CD14-positive monocyte (primary cell): Measurements from ENCODE around the gene CLEC4M. TPM values are rescaled to one million over a fixed set of nuclear protein-coding genes. Genes with fewer than 3 reads are reported as not detected.

Source experiments
- DNase-seq, 3 donors: peaks; one replicate each; pipeline ENCODE4 v3.0.0-alpha.2; 2011 to 2022
- H2AFZ ChIP-seq: 2 replicates; pipeline ENCODE4 v1.6.0; 2012; ENCODE audit warnings: mild to moderate bottlenecking, low read depth, low read length, inconsistent platforms; ENCODE audit not compliant: insufficient read depth, poor library complexity, severe bottlenecking
- H3K27ac ChIP-seq, 2 donors: 1 replicate in 1 of 2; 2 replicates in 1 of 2; pipeline ENCODE4 v1.5.1; 2012 to 2013; ENCODE audit warnings: low read length in 2 of 2, control low read depth in 1 of 2, inconsistent platforms in 1 of 2, low read depth in 1 of 2, mild to moderate bottlenecking in 1 of 2
- H3K27me3 ChIP-seq, 2 donors: one replicate each; pipeline versions ENCODE4 v1.6.0 to v1.6.1; 2011 to 2013; ENCODE audit warnings: low read length in 2 of 2; ENCODE audit not compliant: control insufficient read depth in 2 of 2, insufficient read depth in 2 of 2
- H3K36me3 ChIP-seq, 2 donors: replicated peaks in 1 of 2; 1 replicate in 1 of 2; 2 replicates in 1 of 2; pipeline versions ENCODE4 v1.5.1 to v1.6.1; 2012 to 2013; ENCODE audit warnings: low read length in 2 of 2, control low read depth in 1 of 2, inconsistent platforms in 1 of 2, mild to moderate bottlenecking in 1 of 2; ENCODE audit not compliant: insufficient read depth in 2 of 2, control insufficient read depth in 1 of 2
- H3K4me1 ChIP-seq, 2 donors: 1 replicate in 1 of 2; 2 replicates in 1 of 2; pipeline versions ENCODE4 v1.5.1 to v1.6.1; 2012 to 2013; ENCODE audit warnings: low read length in 2 of 2, control low read depth in 1 of 2, inconsistent platforms in 1 of 2, mild to moderate bottlenecking in 1 of 2, moderate library complexity in 1 of 2; ENCODE audit not compliant: insufficient read depth in 2 of 2, control insufficient read depth in 1 of 2
- H3K4me2 ChIP-seq: replicated peaks from 2 replicates; pipeline ENCODE3; 2012; ENCODE audit warnings: low read length, moderate library complexity, mild to moderate bottlenecking; ENCODE audit not compliant: poor library complexity, severe bottlenecking; ENCODE audit errors: extremely low read depth
- H3K4me3 ChIP-seq, 3 experiments: fragments of 200-600 bp in 1 of 3; sonication (generic) in 1 of 3; replicated peaks in 1 of 3; 1 replicate in 2 of 3; 2 replicates in 1 of 3; pipeline ENCODE4 v1.5.1; 2011 to 2013; ENCODE audit warnings: low read length in 3 of 3, mild to moderate bottlenecking in 3 of 3, control low read depth in 2 of 3, low read depth in 2 of 3, inconsistent platforms in 1 of 3, moderate library complexity in 1 of 3
- H3K79me2 ChIP-seq: 2 replicates; pipeline ENCODE4 v1.6.0; 2012; ENCODE audit warnings: mild to moderate bottlenecking, control low read depth, inconsistent platforms, low read length, moderate library complexity; ENCODE audit not compliant: insufficient read depth
- H3K9ac ChIP-seq: 2 replicates; pipeline ENCODE4 v1.6.0; 2017; ENCODE audit warnings: low read length, mild to moderate bottlenecking; ENCODE audit not compliant: insufficient read depth, poor library complexity, severe bottlenecking
- H3K9me3 ChIP-seq, 2 donors: replicated peaks in 1 of 2; 1 replicate in 1 of 2; 2 replicates in 1 of 2; pipeline versions ENCODE4 v1.5.1 to v1.6.1; 2012 to 2013; ENCODE audit warnings: low read length in 2 of 2, control low read depth in 1 of 2; ENCODE audit not compliant: control insufficient read depth in 1 of 2, insufficient read depth in 1 of 2
- H4K20me1 ChIP-seq: 2 replicates; pipeline ENCODE4 v1.6.0; 2012; ENCODE audit warnings: mild to moderate bottlenecking, low read length, control low read depth, moderate library complexity; ENCODE audit not compliant: insufficient read depth
- H3K27ac Mint-ChIP-seq, 7 donors: one replicate each; pipeline ENCODE4 v1.8.0; 2020; ENCODE audit warnings: mild to moderate bottlenecking in 7 of 7, mixed read lengths in 7 of 7, moderate library complexity in 6 of 7, inconsistent platforms in 2 of 7
- H3K27me3 Mint-ChIP-seq, 3 donors: one replicate each; pipeline ENCODE4 v1.8.0; 2021 to 2022; ENCODE audit warnings: low read depth in 3 of 3, mild to moderate bottlenecking in 3 of 3, mixed read lengths in 3 of 3, moderate library complexity in 3 of 3, inconsistent platforms in 1 of 3
- H3K36me3 Mint-ChIP-seq, 2 donors: one replicate each; pipeline ENCODE4 v1.8.0; 2020; ENCODE audit warnings: mixed read lengths in 2 of 2, inconsistent platforms in 1 of 2, mild to moderate bottlenecking in 1 of 2
- H3K4me1 Mint-ChIP-seq: one replicate; pipeline ENCODE4 v1.8.0; 2020; ENCODE audit warnings: mild to moderate bottlenecking, mixed read lengths
- H3K4me3 Mint-ChIP-seq, 2 donors: one replicate each; pipeline ENCODE4 v1.8.0; 2020; ENCODE audit warnings: mild to moderate bottlenecking in 2 of 2, mixed read lengths in 2 of 2, moderate library complexity in 1 of 2
- H3K9me3 Mint-ChIP-seq, 7 donors: one replicate each; pipeline ENCODE4 v1.8.0; 2020 to 2022; ENCODE audit warnings: mixed read lengths in 7 of 7, mild to moderate bottlenecking in 6 of 7, moderate library complexity in 6 of 7, inconsistent platforms in 2 of 7
- WGBS: methylation state at CpG from one replicate; pipeline ENCODE4 v1.1.5; 2013; ENCODE audit warnings: missing lambda C conversion rate; ENCODE audit not compliant: insufficient coverage; 5-methylcytosine and 5-hydroxymethylcytosine counted together
- intact Hi-C, 2 donors: fragments of 100-400 bp; cut with micrococcal nuclease; formaldehyde crosslinking; loops; one replicate each; pipeline versions ENCODE4 v1.15.0 to v1.15.1; 2023
- polyA plus RNA-seq, 3 donors: library from polyadenylated mRNA; depleted of rRNA in 1 of 3; unstranded in 2 of 3; stranded (reverse) in 1 of 3; fragments of 300-500 nt in 2 of 3; fragments of >200 nt in 1 of 3; fragmentation: Illumina TruSeq in 2 of 3; gene quantifications; 1 replicate in 2 of 3; 2 replicates in 1 of 3; pipeline ENCODE4 v1.2.3, GENCODE V29; 2012 to 2021
- TF ChIP-seq, protein P1 (sequence below): fragments of 200-600 bp; IDR thresholded peaks from one replicate; pipeline ENCODE4 v1.8.0; 2022; ENCODE audit warnings: antibody characterized with exemption, mild to moderate bottlenecking

CLEC4M gene
- polyA plus RNA-seq, 3 donors = not detected

DNA sequence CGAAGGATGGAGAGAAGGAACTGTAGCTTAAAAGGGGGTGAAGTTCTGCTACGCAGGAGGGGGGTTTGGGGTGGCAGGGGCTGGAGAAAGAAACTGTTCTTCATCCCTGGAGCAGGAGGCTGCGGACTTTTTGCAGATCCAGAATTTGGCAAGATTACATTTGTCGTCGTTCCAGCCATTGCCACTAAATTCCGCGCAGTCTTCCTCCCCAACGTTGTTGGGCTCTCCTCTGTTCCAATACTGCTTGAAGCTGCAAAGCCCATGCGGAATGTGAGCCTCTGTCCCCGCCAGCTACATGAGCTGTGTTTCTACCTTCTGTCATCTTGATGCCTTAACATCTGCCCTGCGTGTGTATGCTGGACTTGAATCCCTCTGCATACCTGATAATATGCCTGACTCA is 20.1 kb upstream of the CLEC4M start:
- Histone ChIP-seq H2AFZ (no peak overlapping the region), H3K27ac (no peak overlapping the region), H3K27me3 (no peaks in the 10 kb centered on the region), H3K9ac (no peak overlapping the region), H3K9me3 (no peaks in the 10 kb centered on the region), H3K4me2 (no peak overlapping the region), H3K4me1 (peaks cover 37 to 38% of the 10 kb centered on the region in 2 donors), H3K79me2 (no peaks in the 10 kb centered on the region), H3K36me3 (no peaks in the 10 kb centered on the region), H3K4me3 (no peak overlapping the region), H4K20me1 (no peaks in the 10 kb centered on the region)
- intact Hi-C loops = loop anchor here in 1 of 2 donors (5.0 kb wide), 1 partner anchor 46 kb away; no protein-coding TSS in a partner anchor
- Mint-ChIP-seq H3K4me1 (peaks cover 43% of the 10 kb centered on the region), H3K27me3 (peaks cover 0 to 16% (median 6%) of the 10 kb centered on the region in 3 donors), H3K27ac (no peak overlapping the region), H3K4me3 (no peak overlapping the region), H3K36me3 (peaks cover 2% of the 10 kb centered on the region in 2 donors), H3K9me3 (peaks cover 0 to 3% (median 1%) of the 10 kb centered on the region in 7 donors)
- TF ChIP-seq, protein P1, sequence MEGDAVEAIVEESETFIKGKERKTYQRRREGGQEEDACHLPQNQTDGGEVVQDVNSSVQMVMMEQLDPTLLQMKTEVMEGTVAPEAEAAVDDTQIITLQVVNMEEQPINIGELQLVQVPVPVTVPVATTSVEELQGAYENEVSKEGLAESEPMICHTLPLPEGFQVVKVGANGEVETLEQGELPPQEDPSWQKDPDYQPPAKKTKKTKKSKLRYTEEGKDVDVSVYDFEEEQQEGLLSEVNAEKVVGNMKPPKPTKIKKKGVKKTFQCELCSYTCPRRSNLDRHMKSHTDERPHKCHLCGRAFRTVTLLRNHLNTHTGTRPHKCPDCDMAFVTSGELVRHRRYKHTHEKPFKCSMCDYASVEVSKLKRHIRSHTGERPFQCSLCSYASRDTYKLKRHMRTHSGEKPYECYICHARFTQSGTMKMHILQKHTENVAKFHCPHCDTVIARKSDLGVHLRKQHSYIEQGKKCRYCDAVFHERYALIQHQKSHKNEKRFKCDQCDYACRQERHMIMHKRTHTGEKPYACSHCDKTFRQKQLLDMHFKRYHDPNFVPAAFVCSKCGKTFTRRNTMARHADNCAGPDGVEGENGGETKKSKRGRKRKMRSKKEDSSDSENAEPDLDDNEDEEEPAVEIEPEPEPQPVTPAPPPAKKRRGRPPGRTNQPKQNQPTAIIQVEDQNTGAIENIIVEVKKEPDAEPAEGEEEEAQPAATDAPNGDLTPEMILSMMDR = no peak
- WGBS = 92% methylated on average over 11 of the region's 11 CpGs
- no peak for DNase-seq

DNA sequence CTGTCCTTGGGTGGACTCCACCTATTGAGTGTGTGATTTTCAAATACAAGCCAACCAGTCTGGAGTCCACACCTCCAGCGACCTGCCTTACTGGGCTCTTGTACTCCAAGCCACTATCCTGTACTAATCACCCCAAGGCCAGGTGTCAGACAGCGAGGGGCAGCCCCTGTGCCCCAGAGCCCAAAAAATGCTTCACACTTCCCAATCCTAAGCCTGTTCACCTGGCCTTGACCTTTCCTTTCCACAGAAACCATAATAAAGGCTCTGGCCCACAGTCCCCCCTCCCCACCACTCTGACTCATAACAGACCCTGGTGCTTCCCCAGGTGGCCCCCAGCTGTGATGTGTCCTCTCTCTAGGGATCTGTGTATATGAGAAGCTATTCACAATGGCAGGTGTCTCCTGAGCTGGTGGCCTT is 19.6 kb upstream of the CLEC4M start:
- H3K27me3 Mint-ChIP-seq = peaks cover 0 to 16% (median 6%) of the 10 kb centered on the region in 3 donors

More for the DNA sequence above, 19.6 kb upstream of the CLEC4M start:
- no peaks in the 10 kb centered on the region for H3K9me3 ChIP-seq
- Mint-ChIP-seq H3K27ac (no peak overlapping the region), H3K9me3 (peaks cover 0 to 5% (median 2%) of the 10 kb centered on the region in 7 donors), H3K4me3 (no peak overlapping the region), H3K36me3 (peaks cover 2% of the 10 kb centered on the region in 2 donors), H3K4me1 (peaks cover 44% of the 10 kb centered on the region)
- no peaks in the 10 kb centered on the region for H3K79me2 ChIP-seq
- no peak for DNase-seq
- no peak overlapping the region for H3K4me3 ChIP-seq
- no peaks in the 10 kb centered on the region for H3K27me3 ChIP-seq
- H3K4me2 ChIP-seq = no peak overlapping the region
- no peaks in the 10 kb centered on the region for H4K20me1 ChIP-seq
- no peak overlapping the region for H3K9ac ChIP-seq
- no peak overlapping the region for H3K27ac ChIP-seq
- H3K4me1 ChIP-seq = peaks cover 39 to 40% of the 10 kb centered on the region in 2 donors
- no peaks in the 10 kb centered on the region for H3K36me3 ChIP-seq
- 100% methylated on average over 1 of the region's 2 CpGs for WGBS
- intact Hi-C loops = loop anchor here in 1 of 2 donors (5.0 kb wide), 1 partner anchor 46 kb away; no protein-coding TSS in a partner anchor
- H2AFZ ChIP-seq = no peak overlapping the region
- TF ChIP-seq, protein P1 = no peak
